GM23248 (cell line): Measurements from ENCODE around the gene BSPH1. TPM values are rescaled to one million over a fixed set of nuclear protein-coding genes. Genes with fewer than 3 reads are reported as not detected.

Experiments used
- polyA plus RNA-seq: library from polyadenylated mRNA; unstranded; fragments of >200 nt; fragmentation: Nextera tagmentation; extraction: Ambion mirVana; gene quantifications from 2 replicates; pipeline ENCODE4 v1.2.1, GENCODE V29; 2016
- total RNA-seq: library from RNA; depleted of rRNA; stranded (reverse); fragments of >200 nt; shearing (Covaris generic); gene quantifications from 2 replicates; pipeline ENCODE4 v1.2.3, GENCODE V29; 2014; rRNA removed

Gene BSPH1
- total and polyA plus RNA-seq, 2 experiments from 2014 or later: not detected

Other genes with a start within 250 kb of the BSPH1 start
- 58.3 and 62.8 TPM in 2 replicates for gene NOP53, start 246.6 kb downstream of the BSPH1 start, total RNA-seq
- gene NOP53, start 246.6 kb downstream of the BSPH1 start, polyA plus RNA-seq: 39.8 and 40.7 TPM in 2 replicates
- 436 and 571 TPM in 2 replicates for gene SELENOW, start 213.5 kb downstream of the BSPH1 start, total RNA-seq
- 558 and 561 TPM in 2 replicates for gene SELENOW, start 213.5 kb downstream of the BSPH1 start, polyA plus RNA-seq
- not detected in 2 replicates for gene TPRX1, start 187.6 kb downstream of the BSPH1 start, total RNA-seq
- gene TPRX1, start 187.6 kb downstream of the BSPH1 start, polyA plus RNA-seq: not detected in 2 replicates
- not detected in 2 replicates for gene CRX, start 170.2 kb downstream of the BSPH1 start, total RNA-seq
- gene CRX, start 170.2 kb downstream of the BSPH1 start, polyA plus RNA-seq: not detected in 2 replicates
- gene TPRX2, start 132.9 kb downstream of the BSPH1 start, total RNA-seq: not detected in 2 replicates
- gene TPRX2, start 132.9 kb downstream of the BSPH1 start, polyA plus RNA-seq: not detected in 2 replicates
- gene SULT2A1, start 105.9 kb downstream of the BSPH1 start, total RNA-seq: not detected in 2 replicates
- not detected in 2 replicates for gene SULT2A1, start 105.9 kb downstream of the BSPH1 start, polyA plus RNA-seq
- not detected in 2 replicates for gene ELSPBP1, start 2.5 kb upstream of the BSPH1 start, total RNA-seq
- not detected in 2 replicates for gene ELSPBP1, start 2.5 kb upstream of the BSPH1 start, polyA plus RNA-seq
- gene CABP5, start 51.9 kb upstream of the BSPH1 start, total RNA-seq: not detected in 2 replicates
- not detected in 2 replicates for gene CABP5, start 51.9 kb upstream of the BSPH1 start, polyA plus RNA-seq
- gene PLA2G4C, start 118.6 kb upstream of the BSPH1 start, total RNA-seq: 0.63 and 0.76 TPM in 2 replicates
- gene PLA2G4C, start 118.6 kb upstream of the BSPH1 start, polyA plus RNA-seq: 1.8 and 1.9 TPM in 2 replicates
- 9.3 and 10.6 TPM in 2 replicates for gene LIG1, start 178.2 kb upstream of the BSPH1 start, total RNA-seq
- 14.5 and 17.9 TPM in 2 replicates for gene LIG1, start 178.2 kb upstream of the BSPH1 start, polyA plus RNA-seq
- 4.3 and 6.6 TPM in 2 replicates for gene ZSWIM9, start 178.5 kb upstream of the BSPH1 start, total RNA-seq
- gene ZSWIM9, start 178.5 kb upstream of the BSPH1 start, polyA plus RNA-seq: 0.88 and 1.2 TPM in 2 replicates